KMS-11 (cell line): Measurements from ENCODE around the gene TTC27.
A peak's percentile ranks its signal among the peaks of the same experiment; 100 is the strongest.

Source experiments
- H2AFZ ChIP-seq: fragments of 200-600 bp; sonication (generic); 2 replicates; pipeline ENCODE4 v1.6.1; 2016; ENCODE audit warnings: antibody characterized with exemption, mixed run types, low read depth
- H3K27ac ChIP-seq: fragments of 200-600 bp; sonication (generic); 2 replicates; pipeline ENCODE4 v1.6.1; 2016; ENCODE audit warnings: mild to moderate bottlenecking, mixed run types
- H3K27me3 ChIP-seq: fragments of 200-600 bp; sonication (generic); 2 replicates; pipeline ENCODE4 v1.6.1; 2017; ENCODE audit warnings: mild to moderate bottlenecking, low read depth, mixed run types, moderate library complexity; ENCODE audit not compliant: insufficient read depth
- H3K36me3 ChIP-seq: fragments of 200-600 bp; sonication (generic); 2 replicates; pipeline ENCODE4 v1.6.1; 2017; ENCODE audit warnings: mild to moderate bottlenecking, mixed run types; ENCODE audit not compliant: insufficient read depth
- H3K4me1 ChIP-seq: fragments of 200-600 bp; sonication (generic); 2 replicates; pipeline ENCODE4 v1.6.1; 2016; ENCODE audit warnings: mild to moderate bottlenecking, low read depth, mixed run types; ENCODE audit not compliant: poor library complexity, severe bottlenecking
- H3K4me2 ChIP-seq: fragments of 200-600 bp; sonication (generic); 2 replicates; pipeline ENCODE4 v1.7.0; 2016; ENCODE audit warnings: mild to moderate bottlenecking, mixed run types
- H3K4me3 ChIP-seq: fragments of 200-600 bp; sonication (generic); IDR thresholded peaks from 2 replicates; pipeline ENCODE4 v1.6.1; 2017; ENCODE audit warnings: low read depth, low read length, mixed read lengths; ENCODE audit not compliant: insufficient read depth
- H3K79me2 ChIP-seq: fragments of 200-600 bp; sonication (generic); 2 replicates; pipeline ENCODE4 v1.6.1; 2016; ENCODE audit warnings: low read depth, mixed run types; ENCODE audit not compliant: insufficient read depth
- H3K9ac ChIP-seq: fragments of 200-600 bp; sonication (generic); 2 replicates; pipeline ENCODE4 v1.6.1; 2016; ENCODE audit warnings: mild to moderate bottlenecking, mixed run types
- H4K20me1 ChIP-seq: fragments of 200-600 bp; sonication (generic); 2 replicates; pipeline ENCODE4 v1.6.1; 2016; ENCODE audit warnings: mild to moderate bottlenecking, mixed run types; ENCODE audit not compliant: insufficient read depth
- CTCF ChIP-seq: fragments of 200-600 bp; sonication (generic); conservative IDR thresholded peaks from 2 replicates; pipeline ENCODE4 v1.6.1; 2017; ENCODE audit warnings: low read depth, mild to moderate bottlenecking, antibody characterized with exemption, low read length, moderate library complexity, mixed read lengths

TTC27 gene

GRCh38 chr2:32623311-32623706 is 4.5 kb upstream of the TTC27 start:
- H3K27ac ChIP-seq, result no peak overlapping the region
- no peaks in the 10 kb centered on the region for H3K4me1 ChIP-seq
- no peak overlapping the region for H2AFZ ChIP-seq
- H3K79me2 ChIP-seq, result no peaks in the 10 kb centered on the region
- no peaks in the 10 kb centered on the region for H3K27me3 ChIP-seq
- no peak for TF ChIP-seq CTCF
- no peak overlapping the region for H3K9ac ChIP-seq
- H4K20me1 ChIP-seq, result no peaks in the 10 kb centered on the region
- no peak overlapping the region for H3K4me3 ChIP-seq
- no peaks in the 10 kb centered on the region for H3K36me3 ChIP-seq
- H3K4me2 ChIP-seq, result no peak overlapping the region

GRCh38 chr2:32624812-32625211 is 3.0 kb upstream of the TTC27 start:
- no peak overlapping the region for H3K27ac ChIP-seq
- no peak overlapping the region for H3K4me2 ChIP-seq
- no peaks in the 10 kb centered on the region for H4K20me1 ChIP-seq
- no peak overlapping the region for H3K4me3 ChIP-seq
- peaks cover 6% of the 10 kb centered on the region for H3K4me1 ChIP-seq
- no peaks in the 10 kb centered on the region for H3K36me3 ChIP-seq
- no peak overlapping the region for H3K9ac ChIP-seq
- no peaks in the 10 kb centered on the region for H3K27me3 ChIP-seq
- no peak for TF ChIP-seq CTCF
- no peak overlapping the region for H2AFZ ChIP-seq
- peaks cover 9% of the 10 kb centered on the region for H3K79me2 ChIP-seq

GRCh38 chr2:32626639-32627221 is 1.1 kb upstream of the TTC27 start:
- Histone ChIP-seq H3K4me3 (no peak overlapping the region), H3K27me3 (no peaks in the 10 kb centered on the region), H3K79me2 (peaks cover 13% of the 10 kb centered on the region), H3K4me1 (peaks cover 6% of the 10 kb centered on the region), H3K4me2 (no peak overlapping the region), H3K9ac (no peak overlapping the region), H3K27ac (no peak overlapping the region), H2AFZ (no peak overlapping the region), H3K36me3 (no peaks in the 10 kb centered on the region), H4K20me1 (no peaks in the 10 kb centered on the region)
- TF ChIP-seq CTCF, result no peak

- Histone ChIP-seq H3K4me1 (peaks cover 6% of the 10 kb centered on the region), H3K4me2 (peak overlapping the region; percentile 76), H3K27ac (no peak overlapping the region), H2AFZ (peak overlapping the region; percentile 99), H4K20me1 (no peaks in the 10 kb centered on the region), H3K79me2 (peaks cover 13% of the 10 kb centered on the region), H3K27me3 (no peaks in the 10 kb centered on the region), H3K4me3 (no peak overlapping the region), H3K9ac (peak overlapping the region; percentile 66; the same call in 1 of the 2 replicates), H3K36me3 (no peaks in the 10 kb centered on the region)
- TF ChIP-seq CTCF, result no peak
Measured at GRCh38 chr2:32627441-32627813, 423 bp upstream of the TTC27 start.
